Heart right ventricle (tissue), 16 donors: ENCODE data around the gene CYP24A1. TPM values are rescaled to one million over a fixed set of nuclear protein-coding genes. Genes with fewer than 3 reads are reported as not detected.

ENCODE experiments used
- ATAC-seq, 8 donors: fragments of 200-7000 bp; cut with Tn5 transposase; one replicate each; pipeline ENCODE4 v1.9.1; 2020; ENCODE audit warnings: mild to moderate bottlenecking in 8 of 8, moderate library complexity in 8 of 8, moderate number of reproducible peaks in 1 of 8
- DNase-seq, 2 donors: peaks; one replicate each; pipeline ENCODE4 v3.0.0-alpha.2; 2020
- H3K27ac ChIP-seq, 10 donors: fragments of 200-600 bp; sonication (generic) in 2 of 10; one replicate each; pipeline versions ENCODE4 v1.5.0 to v1.8.0; 2020 to 2022; ENCODE audit warnings: mild to moderate bottlenecking in 3 of 10
- H3K27me3 ChIP-seq, 7 donors: fragments of 200-600 bp; one replicate each; pipeline ENCODE4 v1.8.0; 2021 to 2022; ENCODE audit warnings: mild to moderate bottlenecking in 2 of 7
- H3K36me3 ChIP-seq, 9 donors: fragments of 200-600 bp; sonication (generic) in 1 of 9; one replicate each; pipeline versions ENCODE4 v1.5.0 to v1.8.0; 2020 to 2022; ENCODE audit warnings: mild to moderate bottlenecking in 2 of 9
- H3K4me1 ChIP-seq, 9 donors: fragments of 200-600 bp; sonication (generic) in 1 of 9; one replicate each; pipeline versions ENCODE4 v1.5.0 to v1.8.0; 2020 to 2022; ENCODE audit warnings: mild to moderate bottlenecking in 4 of 9
- H3K4me3 ChIP-seq, 10 donors: fragments of 200-600 bp; sonication (generic) in 2 of 10; one replicate each; pipeline versions ENCODE4 v1.5.0 to v1.8.0; 2020 to 2022; ENCODE audit warnings: mild to moderate bottlenecking in 7 of 10, moderate library complexity in 2 of 10
- H3K9me3 ChIP-seq, 11 donors: fragments of 200-600 bp in 10 of 11; sonication (generic) in 2 of 11; one replicate each; pipeline versions ENCODE4 v1.5.0 to v1.8.0; 2013 to 2022; ENCODE audit warnings: mild to moderate bottlenecking in 2 of 11, control low read depth in 1 of 11, moderate library complexity in 1 of 11
- WGBS, 2 donors: extraction: QIAGEN DNeasy Blood & Tissue Kit; methylation state at CpG; one replicate each; pipeline ENCODE4 v1.1.7; 2013; ENCODE audit warnings: inconsistent platforms in 1 of 2; 5-methylcytosine and 5-hydroxymethylcytosine counted together
- intact Hi-C, 10 donors: fragments of 100-400 bp; cut with DNase I; formaldehyde crosslinking; loops; one replicate each; pipeline versions ENCODE4 v1.11.1 to v1.14.2; 2022
- polyA plus RNA-seq, 2 donors: library from polyadenylated mRNA; stranded (reverse); fragments of 200-250 nt; gene quantifications; one replicate each; pipeline ENCODE4 v1.2.3, GENCODE V29; 2013
- total RNA-seq, 10 donors: library from RNA; stranded (reverse); fragmentation: NEBNext Ultra II Directional in 3 of 10; extraction: Animal tissue kit (Norgen Biotek cat#: 25700) in 3 of 10; gene quantifications; one replicate each; pipeline versions ENCODE4 v1.2.1 to v1.2.4, GENCODE V29; 2021 to 2023
- TF ChIP-seq, protein P1 (sequence below), 9 donors: fragments of 200-600 bp; sonication (generic) in 2 of 9; IDR thresholded peaks; one replicate each; pipeline versions ENCODE4 v1.5.0 to v1.8.0; 2021 to 2022; ENCODE audit warnings: antibody characterized with exemption in 9 of 9, mild to moderate bottlenecking in 5 of 9, moderate library complexity in 1 of 9
- donor health status: Arrhythmogenic right ventricular cardiomyopathy.
- donor health status: ischemic (EF 13 %, LVEDD 7.1; RV severe dilation, severe dysfunction).
- donor health status: healthy with polysubstance abuse.
- donor health status: DM: no; HTN: yes; CAD: no.
- donor health status: DM: no; HTN: no; CAD: no.
- donor health status: ischemic (EF 25% LVEDD 6.9; RV normal size, moderate dysfunction).
- donor health status: ischemic (EF 25% LVEDD 5.7; RV mildly dilated, moderate dysfunction).
- donor health status: healthy.
- donor health status: DM: yes; HTN: yes; CAD: no.
- donor health status: Ischemic cardiomyopathy.
- donor health status: ischemic (EF 35%, LVEDD 5.7; RV mildly dilated, moderate dysfunction).
- donor health status: nonischemic (EF 11% LVEDD 7.7; RV severe dilation, severe dysfunction).
- donor health status: DM: yes; HTN: yes; CAD: no.
- donor health status: PGD.
- donor health status: ischemic (EF 29% LVEDD 5.4; RV normal size, mild dysfunction).
- donor health status: nonischemic (EF 23%, LVEDD 6.1; RV moderate dilation, normal function).

CYP24A1 gene
- total and polyA plus RNA-seq, 12 donors, result not detected

GRCh38 chr20:54148947-54149764 is 24.6 kb downstream of the CYP24A1 start:
- intact Hi-C loops, result no loop called here

DNA sequence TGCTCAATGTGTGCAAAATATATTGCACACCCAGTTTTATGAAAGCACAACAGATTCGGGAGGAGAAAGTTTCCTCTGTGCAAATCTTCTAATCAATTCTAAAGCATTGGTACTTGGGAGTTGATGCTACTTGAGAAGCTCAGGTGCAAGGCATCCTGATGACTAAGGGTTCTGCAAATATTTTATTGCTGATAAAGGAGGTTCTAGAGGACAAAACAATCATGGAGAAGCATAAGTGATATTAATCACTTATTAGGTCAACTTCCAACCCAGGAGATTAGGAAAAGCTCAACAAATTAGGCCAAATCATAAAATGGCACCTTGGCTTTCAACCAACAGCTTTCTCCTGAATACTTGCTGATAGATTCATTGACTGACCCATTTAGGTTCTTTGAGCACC is 27.1 kb downstream of the CYP24A1 start:
- ATAC-seq (no peak), DNase-seq (no peak)
- no peaks in the 10 kb centered on the region for H3K36me3 ChIP-seq
- H3K27me3 ChIP-seq, result peaks cover 0 to 30% (median 11%) of the 10 kb centered on the region in 7 donors
- no peaks in the 10 kb centered on the region for H3K4me1 ChIP-seq
- TF ChIP-seq, protein P1, sequence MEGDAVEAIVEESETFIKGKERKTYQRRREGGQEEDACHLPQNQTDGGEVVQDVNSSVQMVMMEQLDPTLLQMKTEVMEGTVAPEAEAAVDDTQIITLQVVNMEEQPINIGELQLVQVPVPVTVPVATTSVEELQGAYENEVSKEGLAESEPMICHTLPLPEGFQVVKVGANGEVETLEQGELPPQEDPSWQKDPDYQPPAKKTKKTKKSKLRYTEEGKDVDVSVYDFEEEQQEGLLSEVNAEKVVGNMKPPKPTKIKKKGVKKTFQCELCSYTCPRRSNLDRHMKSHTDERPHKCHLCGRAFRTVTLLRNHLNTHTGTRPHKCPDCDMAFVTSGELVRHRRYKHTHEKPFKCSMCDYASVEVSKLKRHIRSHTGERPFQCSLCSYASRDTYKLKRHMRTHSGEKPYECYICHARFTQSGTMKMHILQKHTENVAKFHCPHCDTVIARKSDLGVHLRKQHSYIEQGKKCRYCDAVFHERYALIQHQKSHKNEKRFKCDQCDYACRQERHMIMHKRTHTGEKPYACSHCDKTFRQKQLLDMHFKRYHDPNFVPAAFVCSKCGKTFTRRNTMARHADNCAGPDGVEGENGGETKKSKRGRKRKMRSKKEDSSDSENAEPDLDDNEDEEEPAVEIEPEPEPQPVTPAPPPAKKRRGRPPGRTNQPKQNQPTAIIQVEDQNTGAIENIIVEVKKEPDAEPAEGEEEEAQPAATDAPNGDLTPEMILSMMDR (IDR thresholded peaks at IDR 0.05), result no peak
- intact Hi-C loops, result no loop called here
- no peak overlapping the region for H3K27ac ChIP-seq
- peaks cover 0 to 6% (median 0%) of the 10 kb centered on the region in 11 donors for H3K9me3 ChIP-seq
- WGBS, 2 donors, result 83 to 93% methylated on average over 1 of the region's 1 CpG
- H3K4me3 ChIP-seq, result no peak overlapping the region

More at GRCh38 chr20:54148947-54149764, 24.6 kb downstream of the CYP24A1 start:
- Histone ChIP-seq H3K4me3 (no peak overlapping the region), H3K4me1 (no peaks in the 10 kb centered on the region), H3K27me3 (peaks cover 0 to 29% (median 13%) of the 10 kb centered on the region in 7 donors), H3K27ac (no peak overlapping the region), H3K9me3 (no peaks in the 10 kb centered on the region), H3K36me3 (no peaks in the 10 kb centered on the region)
- WGBS, 2 donors, result 52 to 53% methylated on average over 7 of the region's 7 CpGs
- ATAC-seq, result no peak
- TF ChIP-seq, protein P1 (IDR thresholded peaks at IDR 0.05), result no peak
- DNase-seq, result no peak

DNA sequence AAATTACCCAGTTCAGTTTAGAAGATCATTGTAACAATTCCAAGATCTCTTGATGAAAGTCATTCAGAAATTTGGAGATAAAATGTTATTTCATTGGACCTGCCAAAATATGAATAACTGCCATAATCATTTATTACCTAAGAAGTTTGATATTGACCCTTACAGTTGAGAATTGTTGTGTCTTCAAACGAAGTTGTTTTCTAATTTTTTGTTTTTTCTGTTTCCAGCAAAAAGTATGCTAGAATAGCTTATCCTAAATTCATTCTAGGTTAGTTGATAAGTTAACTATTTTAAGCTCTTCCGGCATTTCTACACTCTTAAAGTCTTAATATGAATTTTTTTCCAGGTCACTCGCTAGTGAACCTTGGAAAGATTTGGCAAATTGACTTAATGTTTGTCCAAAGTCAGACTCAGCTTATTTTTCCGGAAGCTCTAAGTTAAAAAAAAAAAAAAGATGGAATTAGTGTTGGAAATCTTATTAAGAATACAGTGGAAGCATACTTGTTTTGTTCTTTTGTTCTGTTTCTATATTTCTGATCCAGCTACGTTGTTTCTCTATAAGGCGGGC is 28.9 kb downstream of the CYP24A1 start:
- Histone ChIP-seq H3K4me1 (no peaks in the 10 kb centered on the region), H3K27me3 (peaks cover 0 to 24% (median 6%) of the 10 kb centered on the region in 7 donors), H3K4me3 (no peak overlapping the region), H3K9me3 (peaks cover 0 to 10% (median 0%) of the 10 kb centered on the region in 11 donors), H3K36me3 (no peaks in the 10 kb centered on the region), H3K27ac (no peak overlapping the region)
- 81 to 86% methylated on average over 6 of the region's 6 CpGs for WGBS, 2 donors
- no peak for ATAC-seq
- intact Hi-C loops, result no loop called here
- no peak for DNase-seq
- TF ChIP-seq, protein P1 (IDR thresholded peaks at IDR 0.05), result no peak

GRCh38 chr20:54140927-54141566 is 32.7 kb downstream of the CYP24A1 start:
- no peaks in the 10 kb centered on the region for H3K36me3 ChIP-seq
- peaks cover 0 to 10% (median 0%) of the 10 kb centered on the region in 11 donors for H3K9me3 ChIP-seq
- DNase-seq (no peak), ATAC-seq (no peak)
- no peak overlapping the region for H3K27ac ChIP-seq
- peaks cover 0 to 34% (median 8%) of the 10 kb centered on the region in 7 donors for H3K27me3 ChIP-seq
- no peaks in the 10 kb centered on the region for H3K4me1 ChIP-seq
- 73 to 77% methylated on average over 6 of the region's 6 CpGs for WGBS, 2 donors
- TF ChIP-seq, protein P1 (IDR thresholded peaks at IDR 0.05), result no peak
- intact Hi-C loops, result no loop called here
- H3K4me3 ChIP-seq, result no peak overlapping the region
